Tibial nerve (tissue), 3 donors: Measurements from ENCODE around the gene ABCB1.

ENCODE experiments used
- POLR2A ChIP-seq, 2 donors: fragments of 450-650 bp; IDR thresholded peaks; one replicate each; pipeline ENCODE4 v1.6.1; 2017; ENCODE audit warnings: antibody characterized with exemption in 2 of 2, mild to moderate bottlenecking in 2 of 2, moderate library complexity in 2 of 2
- TF ChIP-seq, protein P1 (sequence below), 5 experiments: fragments of 200-600 bp in 3 of 5; fragments of 450-650 bp in 2 of 5; sonication (generic) in 3 of 5; IDR thresholded peaks; one replicate each; pipeline ENCODE4 v1.5.1; 2016 to 2019; ENCODE audit warnings: antibody characterized with exemption in 5 of 5, mild to moderate bottlenecking in 3 of 5, moderate library complexity in 2 of 5

DNA sequence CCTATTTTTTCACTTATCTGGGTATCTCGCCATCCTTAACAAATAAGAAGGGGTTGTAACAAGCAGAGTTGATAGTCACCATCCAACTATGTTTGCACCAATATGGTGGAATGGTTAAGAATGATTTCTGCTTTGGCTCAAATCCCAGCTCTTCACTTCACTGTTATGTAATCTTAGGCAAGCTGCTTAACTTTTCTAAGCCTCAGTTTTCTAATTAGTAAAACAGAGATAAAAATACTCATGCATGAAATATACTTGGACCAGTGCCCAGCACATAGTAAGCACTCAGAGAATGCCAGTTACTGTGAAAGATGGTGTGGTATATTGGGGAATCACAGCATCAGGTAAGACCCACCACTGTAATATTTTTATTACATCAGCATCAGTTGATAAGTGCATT, 33.6 kb downstream of the ABCB1 start:
- TF ChIP-seq, protein P1, sequence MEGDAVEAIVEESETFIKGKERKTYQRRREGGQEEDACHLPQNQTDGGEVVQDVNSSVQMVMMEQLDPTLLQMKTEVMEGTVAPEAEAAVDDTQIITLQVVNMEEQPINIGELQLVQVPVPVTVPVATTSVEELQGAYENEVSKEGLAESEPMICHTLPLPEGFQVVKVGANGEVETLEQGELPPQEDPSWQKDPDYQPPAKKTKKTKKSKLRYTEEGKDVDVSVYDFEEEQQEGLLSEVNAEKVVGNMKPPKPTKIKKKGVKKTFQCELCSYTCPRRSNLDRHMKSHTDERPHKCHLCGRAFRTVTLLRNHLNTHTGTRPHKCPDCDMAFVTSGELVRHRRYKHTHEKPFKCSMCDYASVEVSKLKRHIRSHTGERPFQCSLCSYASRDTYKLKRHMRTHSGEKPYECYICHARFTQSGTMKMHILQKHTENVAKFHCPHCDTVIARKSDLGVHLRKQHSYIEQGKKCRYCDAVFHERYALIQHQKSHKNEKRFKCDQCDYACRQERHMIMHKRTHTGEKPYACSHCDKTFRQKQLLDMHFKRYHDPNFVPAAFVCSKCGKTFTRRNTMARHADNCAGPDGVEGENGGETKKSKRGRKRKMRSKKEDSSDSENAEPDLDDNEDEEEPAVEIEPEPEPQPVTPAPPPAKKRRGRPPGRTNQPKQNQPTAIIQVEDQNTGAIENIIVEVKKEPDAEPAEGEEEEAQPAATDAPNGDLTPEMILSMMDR (IDR thresholded peaks at IDR 0.05), result no peak
- no peak for TF ChIP-seq POLR2A (IDR thresholded peaks at IDR 0.05)
